Smooth muscle cell (in vitro differentiated cells): Measurements from ENCODE around the gene TAT. TPM values are rescaled to one million over a fixed set of nuclear protein-coding genes. Genes with fewer than 3 reads are reported as not detected.
"Not testable (repeated sequence)": the region's sequence is repeated elsewhere in the genome, so short reads cannot be mapped to it uniquely, and the experiment has no call there.

Source experiments
- DNase-seq: peaks from one replicate; lab custom pipeline; 2025; ENCODE audit not compliant: unreplicated experiment; lab: John Stamatoyannopoulos, UW
- H2AFZ ChIP-seq: fragments of 200-600 bp; sonication (generic); 2 replicates; pipeline ENCODE4 v1.6.0; 2016; ENCODE audit warnings: antibody characterized with exemption, low read depth, mild to moderate bottlenecking
- H3F3A ChIP-seq: fragments of 200-600 bp; sonication (generic); 2 replicates; pipeline ENCODE4 v1.6.0; 2017; ENCODE audit warnings: antibody characterized with exemption, low read depth
- H3K27ac ChIP-seq: fragments of 200-600 bp; sonication (generic); 2 replicates; pipeline ENCODE4 v1.5.1; 2016; ENCODE audit warnings: low read depth, mild to moderate bottlenecking
- H3K27me3 ChIP-seq: fragments of 200-600 bp; sonication (generic); 2 replicates; pipeline ENCODE4 v1.6.1; 2016; ENCODE audit warnings: low read depth, mild to moderate bottlenecking
- H3K36me3 ChIP-seq: fragments of 200-600 bp; sonication (generic); 2 replicates; pipeline ENCODE4 v1.5.1; 2016; ENCODE audit warnings: low read depth
- H3K4me1 ChIP-seq: fragments of 200-600 bp; sonication (generic); 2 replicates; pipeline ENCODE4 v1.5.1; 2016; ENCODE audit warnings: low read depth
- H3K4me2 ChIP-seq: fragments of 200-600 bp; sonication (generic); 2 replicates; pipeline ENCODE4 v1.6.0; 2016; ENCODE audit warnings: mild to moderate bottlenecking
- H3K4me3 ChIP-seq: fragments of 200-600 bp; sonication (generic); 2 replicates; pipeline ENCODE4 v1.5.1; 2016; ENCODE audit warnings: mild to moderate bottlenecking
- H3K79me2 ChIP-seq: fragments of 200-600 bp; sonication (generic); 2 replicates; pipeline ENCODE4 v1.6.0; 2016; ENCODE audit warnings: low read depth, mild to moderate bottlenecking
- H3K9ac ChIP-seq: fragments of 200-600 bp; sonication (generic); 2 replicates; pipeline ENCODE4 v1.6.0; 2016; ENCODE audit warnings: low read depth
- H3K9me3 ChIP-seq: fragments of 200-600 bp; sonication (generic); replicated peaks from 2 replicates; pipeline ENCODE4 v1.5.1; 2016; ENCODE audit warnings: low read depth
- H4K20me1 ChIP-seq: fragments of 200-600 bp; sonication (generic); 2 replicates; pipeline ENCODE4 v1.6.0; 2016; ENCODE audit warnings: low read depth
- CTCF ChIP-seq: fragments of 200-600 bp; sonication (generic); IDR thresholded peaks from 2 replicates; pipeline ENCODE4 v1.5.1; 2017; ENCODE audit warnings: borderline replicate concordance, mild to moderate bottlenecking, antibody characterized with exemption; ENCODE audit not compliant: insufficient read depth, poor library complexity, severe bottlenecking
- WGBS: methylation state at CpG from one replicate; pipeline ENCODE4 v1.1.7; 2016; ENCODE audit warnings: low lambda C conversion rate; 5-methylcytosine and 5-hydroxymethylcytosine counted together
- polyA plus RNA-seq: library from polyadenylated mRNA; unstranded; fragments of >200 nt; fragmentation: Nextera tagmentation; extraction: Ambion mirVana; gene quantifications from 2 replicates; pipeline ENCODE4 v1.2.1, GENCODE V29; 2016
- total RNA-seq: library from RNA; depleted of rRNA; stranded (reverse); fragments of >200 nt; gene quantifications from 2 replicates; pipeline ENCODE4 v1.2.3, GENCODE V29; 2014

TAT gene
- total and polyA plus RNA-seq, 2 experiments from 2014 or later: not detected

- H3K79me2 ChIP-seq: no peaks in the 10 kb centered on the region
- 87% methylated on average over 3 of the region's 3 CpGs for WGBS
- H3K4me1 ChIP-seq: no peaks in the 10 kb centered on the region
- peak overlapping the region; percentile 40 for H3K4me2 ChIP-seq
- no peaks in the 10 kb centered on the region for H4K20me1 ChIP-seq
- H2AFZ ChIP-seq: no peak overlapping the region
- H3F3A ChIP-seq: no peaks in the 10 kb centered on the region
- H3K27me3 ChIP-seq: peaks cover 46% of the 10 kb centered on the region
- no peak overlapping the region for H3K9ac ChIP-seq
- DNase-seq: no peak
- no peak overlapping the region for H3K4me3 ChIP-seq
- no peaks in the 10 kb centered on the region for H3K9me3 ChIP-seq
- TF ChIP-seq CTCF: no peak
- H3K27ac ChIP-seq: no peak overlapping the region
- no peaks in the 10 kb centered on the region for H3K36me3 ChIP-seq
These were observed 46.7 kb upstream of the TAT start for GRCh38 chr16:71623597-71623996.

GRCh38 chr16:71622088-71622487 is 45.2 kb upstream of the TAT start:
- Histone ChIP-seq H3K27me3 (peaks cover 38% of the 10 kb centered on the region), H3K4me2 (no peak overlapping the region), H2AFZ (no peak overlapping the region), H3K4me1 (no peaks in the 10 kb centered on the region), H3F3A (no peaks in the 10 kb centered on the region), H3K36me3 (no peaks in the 10 kb centered on the region), H3K27ac (no peak overlapping the region), H3K9me3 (no peaks in the 10 kb centered on the region), H4K20me1 (no peaks in the 10 kb centered on the region), H3K79me2 (no peaks in the 10 kb centered on the region), H3K4me3 (no peak overlapping the region), H3K9ac (no peak overlapping the region)
- DNase-seq: no peak
- TF ChIP-seq CTCF: no peak

- no peak for DNase-seq
- Histone ChIP-seq H2AFZ (no peak overlapping the region), H3K27me3 (peaks cover 7% of the 10 kb centered on the region), H3K9ac (no peak overlapping the region), H3K4me2 (no peak overlapping the region), H3K9me3 (no peaks in the 10 kb centered on the region), H3F3A (no peaks in the 10 kb centered on the region), H3K4me1 (no peaks in the 10 kb centered on the region), H3K36me3 (no peaks in the 10 kb centered on the region), H4K20me1 (no peaks in the 10 kb centered on the region), H3K27ac (no peak overlapping the region), H3K4me3 (no peak overlapping the region), H3K79me2 (no peaks in the 10 kb centered on the region)
- no peak for TF ChIP-seq CTCF
- 85% methylated on average over 4 of the region's 4 CpGs for WGBS
These were observed 41.5 kb upstream of the TAT start for GRCh38 chr16:71618429-71618828.

- H3K4me2 ChIP-seq, H3K9me3 ChIP-seq, H3K4me1 ChIP-seq, H4K20me1 ChIP-seq, H3K27me3 ChIP-seq, H3K27ac ChIP-seq, H2AFZ ChIP-seq, H3K9ac ChIP-seq, H3F3A ChIP-seq, DNase-seq, H3K4me3 ChIP-seq, H3K79me2 ChIP-seq, H3K36me3 ChIP-seq: not testable (repeated sequence)
- WGBS: 84% methylated on average over 7 of the region's 8 CpGs
These were observed 38.1 kb upstream of the TAT start for GRCh38 chr16:71614956-71615355.
